H9 (cell line): ENCODE results near the gene CHAF1A. TPM values are rescaled to one million over a fixed set of nuclear protein-coding genes. Genes with fewer than 3 reads are reported as not detected.

Experiments used
- DNase-seq: peaks from one replicate; pipeline ENCODE4 v3.0.0-alpha.2; 2017
- H2AFZ ChIP-seq: one replicate; pipeline ENCODE4 v1.6.1; 2013; ENCODE audit warnings: mild to moderate bottlenecking, low read length, control low read depth, moderate library complexity
- H2AK5ac ChIP-seq: 2 replicates; pipeline ENCODE4 v1.6.1; 2013; ENCODE audit warnings: low read length, control low read depth, mixed read lengths; ENCODE audit not compliant: insufficient read length
- H2BK120ac ChIP-seq: one replicate; pipeline ENCODE4 v1.6.1; 2013; ENCODE audit warnings: low read depth, mild to moderate bottlenecking, low read length, control low read depth, inconsistent platforms; ENCODE audit not compliant: poor library complexity, severe bottlenecking
- H2BK12ac ChIP-seq: 2 replicates; pipeline ENCODE4 v1.6.1; 2013; ENCODE audit warnings: low read length, control low read depth, mixed read lengths, low read depth; ENCODE audit not compliant: insufficient read length
- H2BK15ac ChIP-seq: 2 replicates; pipeline ENCODE4 v1.6.1; 2013; ENCODE audit warnings: low read depth, low read length, control low read depth
- H2BK20ac ChIP-seq: one replicate; pipeline ENCODE4 v1.6.1; 2013; ENCODE audit warnings: low read depth, mild to moderate bottlenecking, low read length, control low read depth, inconsistent platforms; ENCODE audit not compliant: poor library complexity, severe bottlenecking
- H2BK5ac ChIP-seq: 2 replicates; pipeline ENCODE4 v1.6.1; 2013; ENCODE audit warnings: low read length, control low read depth, mixed read lengths; ENCODE audit not compliant: insufficient read length
- H3K14ac ChIP-seq: 2 replicates; pipeline ENCODE4 v1.6.1; 2013; ENCODE audit warnings: low read length, control low read depth; ENCODE audit not compliant: insufficient read depth
- H3K18ac ChIP-seq: 2 replicates; pipeline ENCODE4 v1.6.1; 2013; ENCODE audit warnings: low read depth, mild to moderate bottlenecking, mixed read lengths, low read length, control low read depth; ENCODE audit not compliant: insufficient read length
- H3K23ac ChIP-seq: 2 replicates; pipeline ENCODE4 v1.6.1; 2013; ENCODE audit warnings: low read length, control low read depth, mixed read lengths, low read depth; ENCODE audit not compliant: insufficient read length
- H3K23me2 ChIP-seq: 2 replicates; pipeline ENCODE4 v1.6.1; 2013; ENCODE audit warnings: low read depth, mild to moderate bottlenecking, mixed read lengths, low read length, control low read depth; ENCODE audit not compliant: insufficient read length, poor library complexity, severe bottlenecking
- H3K27ac ChIP-seq: 2 replicates; pipeline ENCODE4 v1.5.1; 2013; ENCODE audit warnings: low read length, control low read depth, mixed read lengths, low read depth; ENCODE audit not compliant: insufficient read length
- H3K27me3 ChIP-seq: 2 replicates; pipeline ENCODE4 v1.6.1; 2013; ENCODE audit warnings: low read length, control low read depth, inconsistent platforms; ENCODE audit not compliant: insufficient read depth
- H3K4ac ChIP-seq: 2 replicates; pipeline ENCODE4 v1.6.1; 2013; ENCODE audit warnings: low read depth, mild to moderate bottlenecking, control low read depth, inconsistent platforms, low read length, moderate library complexity
- H3K4me1 ChIP-seq: 2 replicates; pipeline ENCODE4 v1.6.1; 2013; ENCODE audit warnings: low read length, control low read depth, inconsistent platforms; ENCODE audit not compliant: insufficient read depth
- H3K4me2 ChIP-seq: 2 replicates; pipeline ENCODE4 v1.6.1; 2013; ENCODE audit warnings: low read length, control low read depth, mixed read lengths; ENCODE audit not compliant: insufficient read length, insufficient read depth
- H3K56ac ChIP-seq: 2 replicates; pipeline ENCODE4 v1.6.1; 2013; ENCODE audit warnings: low read depth, mild to moderate bottlenecking, mixed read lengths, low read length, control low read depth; ENCODE audit not compliant: insufficient read length
- H3K79me1 ChIP-seq: 2 replicates; pipeline ENCODE4 v1.6.1; 2013; ENCODE audit warnings: low read depth, mild to moderate bottlenecking, moderate library complexity, low read length, control low read depth, inconsistent platforms; ENCODE audit not compliant: insufficient read depth, poor library complexity, severe bottlenecking
- H3K79me2 ChIP-seq: 2 replicates; pipeline ENCODE4 v1.6.1; 2013; ENCODE audit warnings: low read length, control low read depth, inconsistent platforms; ENCODE audit not compliant: insufficient read depth
- H3K9ac ChIP-seq: 2 replicates; pipeline ENCODE4 v1.6.1; 2013; ENCODE audit warnings: low read length, control low read depth, mixed read lengths; ENCODE audit not compliant: insufficient read length; ENCODE audit errors: extremely low read depth
- H3K9me3 ChIP-seq: one replicate; pipeline ENCODE4 v1.6.1; 2013; ENCODE audit warnings: low read depth, low read length, inconsistent platforms; ENCODE audit not compliant: control insufficient read depth
- H3T11ph ChIP-seq: one replicate; pipeline ENCODE4 v1.6.1; 2013; ENCODE audit warnings: mild to moderate bottlenecking, low read length, control low read depth, inconsistent platforms
- H4K20me1 ChIP-seq: one replicate; pipeline ENCODE4 v1.6.1; 2013; ENCODE audit not compliant: control insufficient read depth, insufficient read length, insufficient read depth
- H4K5ac ChIP-seq: 2 replicates; pipeline ENCODE4 v1.6.1; 2013; ENCODE audit warnings: low read depth, mild to moderate bottlenecking, mixed read lengths, low read length, control low read depth; ENCODE audit not compliant: insufficient read length
- H4K8ac ChIP-seq: replicated peaks from 2 replicates; pipeline ENCODE4 v1.6.1; 2013; ENCODE audit warnings: low read length, control low read depth, mixed read lengths, low read depth; ENCODE audit not compliant: insufficient read length
- H4K91ac ChIP-seq: 2 replicates; pipeline ENCODE4 v1.6.1; 2013; ENCODE audit warnings: low read depth, mild to moderate bottlenecking, moderate library complexity, mixed read lengths, low read length, control low read depth; ENCODE audit not compliant: insufficient read length
- H3K27ac Mint-ChIP-seq, 3 experiments: 2 replicates in 2 of 3; 3 replicates in 1 of 3; pipeline ENCODE4 v1.8.0; 2020 to 2021; ENCODE audit warnings: mixed read lengths in 3 of 3, mild to moderate bottlenecking in 1 of 3, moderate library complexity in 1 of 3
- H3K27me3 Mint-ChIP-seq: 2 replicates; pipeline ENCODE4 v1.8.0; 2021; ENCODE audit warnings: low read depth, mild to moderate bottlenecking, moderate library complexity, mixed read lengths
- H3K36me3 Mint-ChIP-seq, 3 experiments: 2 replicates in 2 of 3; 3 replicates in 1 of 3; pipeline ENCODE4 v1.8.0; 2020 to 2021; ENCODE audit warnings: low read depth in 3 of 3, mixed read lengths in 3 of 3; ENCODE audit not compliant: insufficient read depth in 1 of 3
- H3K4me1 Mint-ChIP-seq, 2 experiments: 2 replicates each; pipeline ENCODE4 v1.8.0; 2020; ENCODE audit warnings: mixed read lengths in 2 of 2
- H3K4me3 Mint-ChIP-seq, 2 experiments: 2 replicates in 1 of 2; 3 replicates in 1 of 2; pipeline ENCODE4 v1.8.0; 2020 to 2021; ENCODE audit warnings: mild to moderate bottlenecking in 2 of 2, mixed read lengths in 2 of 2, moderate library complexity in 1 of 2
- H3K9me3 Mint-ChIP-seq, 2 experiments: 2 replicates in 1 of 2; 3 replicates in 1 of 2; pipeline ENCODE4 v1.8.0; 2020; ENCODE audit warnings: mild to moderate bottlenecking in 2 of 2, mixed read lengths in 2 of 2, moderate library complexity in 1 of 2
- CTCF ChIP-seq: fragments of 200-600 bp; sonication (generic); conservative IDR thresholded peaks from 3 replicates; pipeline ENCODE4 v1.8.0; 2021; ENCODE audit warnings: antibody characterized with exemption, mild to moderate bottlenecking
- WGBS: extraction: QIAGEN DNeasy Blood & Tissue Kit; methylation state at CpG from one replicate; pipeline ENCODE4 v1.1.7; 2013; ENCODE audit warnings: missing lambda C conversion rate, low lambda C conversion rate, mixed read lengths; ENCODE audit not compliant: insufficient read length; ENCODE audit errors: extremely low coverage; 5-methylcytosine and 5-hydroxymethylcytosine counted together
- total RNA-seq: library from RNA; stranded (reverse); gene quantifications from 2 replicates; pipeline ENCODE4 v1.2.1, GENCODE V29; 2021

CHAF1A gene
- total RNA-seq, 1 experiment from 2014 or later: 143 TPM

GRCh38 chr19:4454747-4455718 is 52.6 kb downstream of the CHAF1A start:
- H3K27me3 Mint-ChIP-seq: peaks cover 6% of the 10 kb centered on the region; the same call in 1 of the 2 replicates
- Histone ChIP-seq H3K56ac (no peak overlapping the region), H2BK12ac (no peak overlapping the region), H3K27ac (no peak overlapping the region), H3K4me1 (no peaks in the 10 kb centered on the region), H3T11ph (no peak overlapping the region), H2BK120ac (no peak overlapping the region), H2AK5ac (no peak overlapping the region), H3K23me2 (peaks cover 9% of the 10 kb centered on the region), H4K8ac (no peak overlapping the region), H4K5ac (no peak overlapping the region), H4K91ac (no peak overlapping the region), H2BK5ac (no peak overlapping the region), H4K20me1 (peaks cover 4% of the 10 kb centered on the region), H2BK20ac (no peak overlapping the region), H3K9ac (no peak overlapping the region), H2AFZ (no peak overlapping the region), H3K14ac (no peak overlapping the region), H3K27me3 (no peaks in the 10 kb centered on the region), H3K23ac (no peak overlapping the region), H3K9me3 (no peaks in the 10 kb centered on the region), H3K4me2 (no peak overlapping the region), H2BK15ac (no peak overlapping the region), H3K4ac (no peak overlapping the region), H3K18ac (no peak overlapping the region), H3K79me1 (no peaks in the 10 kb centered on the region), H3K79me2 (no peaks in the 10 kb centered on the region; the same call in 1 of the 2 replicates)
- no peak for DNase-seq
- no CpG with 5 or more reads among the region's 29 CpGs for WGBS
- H3K4me3 Mint-ChIP-seq: peak overlapping the region; percentile 10 to 35; a peak in 1 of 5 replicates
- peaks cover 10 to 14% of the 10 kb centered on the region in 2 experiments for H3K4me1 Mint-ChIP-seq
- no peak for TF ChIP-seq CTCF
- H3K9me3 Mint-ChIP-seq: peaks cover 0 to 3% of the 10 kb centered on the region in 2 experiments; a peak in 1 of 5 replicates
- H3K36me3 Mint-ChIP-seq: peaks cover 4 to 24% (median 5%) of the 10 kb centered on the region in 3 experiments; a peak in 4 of 7 replicates
- no peak overlapping the region for H3K27ac Mint-ChIP-seq
